Neural crest cell (in vitro differentiated cells): ENCODE measurements around the gene CHGA. TPM values are rescaled to one million over a fixed set of nuclear protein-coding genes. Genes with fewer than 3 reads are reported as not detected.

ENCODE experiments used
- DNase-seq: peaks from one replicate; pipeline ENCODE4 v3.0.0; 2021; ENCODE audit warnings: low read depth, mixed read lengths, low spot score
- H3K27ac Mint-ChIP-seq: one replicate; pipeline ENCODE4 v1.8.0; 2021; ENCODE audit warnings: mild to moderate bottlenecking, mixed read lengths; ENCODE audit not compliant: unreplicated experiment
- H3K27me3 Mint-ChIP-seq: 2 replicates; pipeline ENCODE4 v1.8.0; 2021; ENCODE audit warnings: low read depth, mild to moderate bottlenecking, mixed read lengths
- H3K36me3 Mint-ChIP-seq: 2 replicates; pipeline ENCODE4 v1.8.0; 2021; ENCODE audit warnings: low read depth, mild to moderate bottlenecking, mixed read lengths
- H3K4me1 Mint-ChIP-seq: 2 replicates; pipeline ENCODE4 v1.8.0; 2021; ENCODE audit warnings: mixed read lengths
- H3K4me3 Mint-ChIP-seq: one replicate; pipeline ENCODE4 v1.8.0; 2021; ENCODE audit warnings: mild to moderate bottlenecking, mixed read lengths
- H3K9me3 Mint-ChIP-seq: 2 replicates; pipeline ENCODE4 v1.8.0; 2021; ENCODE audit warnings: mixed read lengths
- CTCF ChIP-seq: fragments of 200-600 bp; sonication (generic); conservative IDR thresholded peaks from 2 replicates; pipeline ENCODE4 v1.5.0; 2021; ENCODE audit warnings: antibody characterized with exemption, mild to moderate bottlenecking
- total RNA-seq: library from RNA; stranded (reverse); gene quantifications from 2 replicates; pipeline ENCODE4 v1.2.1, GENCODE V29; 2021

CHGA gene
- total RNA-seq, 1 donor from 2014 or later, result 4.3 TPM

- no peak for TF ChIP-seq CTCF
- DNase-seq, result no peak
- Mint-ChIP-seq H3K4me3 (no peak overlapping the region), H3K27ac (no peak overlapping the region), H3K27me3 (no peaks in the 10 kb centered on the region), H3K4me1 (no peaks in the 10 kb centered on the region), H3K36me3 (peaks cover 38% of the 10 kb centered on the region), H3K9me3 (peaks cover 19% of the 10 kb centered on the region)
Observed at GRCh38 chr14:92980866-92981265, 57.9 kb downstream of the CHGA start.

- H3K4me3 Mint-ChIP-seq, result no peak overlapping the region
- H3K4me1 Mint-ChIP-seq, result no peaks in the 10 kb centered on the region
- TF ChIP-seq CTCF, result no peak
- no peak for DNase-seq
- H3K27me3 Mint-ChIP-seq, result no peaks in the 10 kb centered on the region
- H3K9me3 Mint-ChIP-seq, result peaks cover 19% of the 10 kb centered on the region
- no peak overlapping the region for H3K27ac Mint-ChIP-seq
- peaks cover 34% of the 10 kb centered on the region for H3K36me3 Mint-ChIP-seq
Observed at GRCh38 chr14:92981726-92982125, 58.8 kb downstream of the CHGA start.

- no peak overlapping the region for H3K27ac Mint-ChIP-seq
- no peak overlapping the region for H3K4me3 Mint-ChIP-seq
- peaks cover 24% of the 10 kb centered on the region for H3K36me3 Mint-ChIP-seq
- no peaks in the 10 kb centered on the region for H3K27me3 Mint-ChIP-seq
- H3K4me1 Mint-ChIP-seq, result no peaks in the 10 kb centered on the region
- no peak for DNase-seq
- TF ChIP-seq CTCF, result no peak
- peaks cover 11% of the 10 kb centered on the region for H3K9me3 Mint-ChIP-seq
Observed at GRCh38 chr14:92982956-92983355, 60.0 kb downstream of the CHGA start.

GRCh38 chr14:92984082-92984788, 61.3 kb downstream of the CHGA start:
- Mint-ChIP-seq H3K4me1 (no peaks in the 10 kb centered on the region), H3K27me3 (no peaks in the 10 kb centered on the region), H3K9me3 (peaks cover 6% of the 10 kb centered on the region), H3K4me3 (no peak overlapping the region), H3K27ac (no peak overlapping the region), H3K36me3 (peaks cover 17% of the 10 kb centered on the region)
- no peak for TF ChIP-seq CTCF
- DNase-seq, result no peak

Other genes starting within 250 kb of the CHGA start
- gene LGMN, start 174.5 kb upstream of the CHGA start, total RNA-seq, result 35.3 and 37.0 TPM in 2 replicates
- 17.8 and 19.8 TPM in 2 replicates for gene GOLGA5, start 128.8 kb upstream of the CHGA start, total RNA-seq
- 59.8 and 63.8 TPM in 2 replicates for gene ITPK1, start 192.8 kb downstream of the CHGA start, total RNA-seq